ENCODE measurements around the gene BSN. TPM values are rescaled to one million over a fixed set of nuclear protein-coding genes. Genes with fewer than 3 reads are reported as not detected.

The BSN gene
- total RNA-seq, 1 experiment from 2014 or later: 0.93 TPM

- Histone ChIP-seq H3K9me3 (peaks cover 6% of the 10 kb centered on the region; the same call in 1 of the 2 replicates), H3K4me3 (ENCODE audit: low read depth, low read length) (no peak overlapping the region), H3K4me1 (no peaks in the 10 kb centered on the region), H3K27me3 (replicated peaks; ENCODE audit: control insufficient read depth, insufficient read depth, low read length) (no peaks in the 10 kb centered on the region), H3K36me3 (ENCODE audit: control insufficient read depth, insufficient read depth, low read length) (no peaks in the 10 kb centered on the region)
- ChIA-PET CTCF (no interaction called here), POLR2A (no interaction called here)
- H3K4me3 Mint-ChIP-seq (ENCODE audit: unreplicated experiment): no peak overlapping the region
- no peak for DNase-seq
- intact Hi-C loops (cut with micrococcal nuclease; ENCODE audit: unreplicated experiment): no loop called here
- peaks cover 3% of the 10 kb centered on the region for H3K27me3 Mint-ChIP-seq (ENCODE audit: insufficient read depth, unreplicated experiment)
- H3K9me3 Mint-ChIP-seq (ENCODE audit: unreplicated experiment): no peaks in the 10 kb centered on the region
- no peaks in the 10 kb centered on the region for H3K36me3 Mint-ChIP-seq (ENCODE audit: insufficient read depth, unreplicated experiment)
- H3K4me1 Mint-ChIP-seq (ENCODE audit: low read depth, unreplicated experiment): no peaks in the 10 kb centered on the region
- no TSS peak for BruUV-seq (replicated peaks)
- no peak for TF ChIP-seq CTCF (IDR thresholded peaks at IDR 0.05; ENCODE audit: insufficient read depth in 1 of 2, low read depth in 1 of 2, low read length in 1 of 2, severe bottlenecking in 1 of 2, unreplicated experiment in 1 of 2)
- H3K27ac Mint-ChIP-seq (ENCODE audit: unreplicated experiment): no peak overlapping the region
Measured at GRCh38 chr3:49629451-49629850, 75.2 kb downstream of the BSN start.

- no peaks in the 10 kb centered on the region for H3K36me3 Mint-ChIP-seq (ENCODE audit: insufficient read depth, unreplicated experiment)
- no TSS peak for BruUV-seq (replicated peaks)
Measured at GRCh38 chr3:49629866-49630265, 75.6 kb downstream of the BSN start.

GRCh38 chr3:49630784-49631183 is 76.5 kb downstream of the BSN start:
- Mint-ChIP-seq H3K27me3 (ENCODE audit: insufficient read depth, unreplicated experiment) (peaks cover 6% of the 10 kb centered on the region), H3K4me3 (ENCODE audit: unreplicated experiment) (no peak overlapping the region), H3K27ac (ENCODE audit: unreplicated experiment) (no peak overlapping the region), H3K4me1 (ENCODE audit: low read depth, unreplicated experiment) (no peaks in the 10 kb centered on the region), H3K9me3 (ENCODE audit: unreplicated experiment) (no peaks in the 10 kb centered on the region), H3K36me3 (ENCODE audit: insufficient read depth, unreplicated experiment) (no peaks in the 10 kb centered on the region)
- intact Hi-C loops (cut with micrococcal nuclease; ENCODE audit: unreplicated experiment): no loop called here
- ChIA-PET POLR2A (no interaction called here), CTCF (no interaction called here)
- Histone ChIP-seq H3K4me1 (no peaks in the 10 kb centered on the region), H3K27me3 (replicated peaks; ENCODE audit: control insufficient read depth, insufficient read depth, low read length) (no peaks in the 10 kb centered on the region), H3K9me3 (peaks cover 6% of the 10 kb centered on the region; the same call in 1 of the 2 replicates), H3K36me3 (ENCODE audit: control insufficient read depth, insufficient read depth, low read length) (no peaks in the 10 kb centered on the region), H3K4me3 (ENCODE audit: low read depth, low read length) (no peak overlapping the region)
- TF ChIP-seq CTCF (IDR thresholded peaks at IDR 0.05; ENCODE audit: insufficient read depth in 1 of 2, low read depth in 1 of 2, low read length in 1 of 2, severe bottlenecking in 1 of 2, unreplicated experiment in 1 of 2): no peak
- no TSS peak for BruUV-seq (replicated peaks)
- no peak for DNase-seq

More at GRCh38 chr3:49629866-49630265, 75.6 kb downstream of the BSN start:
- Histone ChIP-seq H3K4me1 (no peaks in the 10 kb centered on the region), H3K27me3 (replicated peaks; ENCODE audit: control insufficient read depth, insufficient read depth, low read length) (no peaks in the 10 kb centered on the region), H3K9me3 (peaks cover 6% of the 10 kb centered on the region; the same call in 1 of the 2 replicates), H3K36me3 (ENCODE audit: control insufficient read depth, insufficient read depth, low read length) (no peaks in the 10 kb centered on the region), H3K4me3 (ENCODE audit: low read depth, low read length) (no peak overlapping the region)
- intact Hi-C loops (cut with micrococcal nuclease; ENCODE audit: unreplicated experiment): no loop called here
- Mint-ChIP-seq H3K27ac (ENCODE audit: unreplicated experiment) (no peak overlapping the region), H3K9me3 (ENCODE audit: unreplicated experiment) (no peaks in the 10 kb centered on the region), H3K4me3 (ENCODE audit: unreplicated experiment) (no peak overlapping the region), H3K27me3 (ENCODE audit: insufficient read depth, unreplicated experiment) (peaks cover 4% of the 10 kb centered on the region), H3K4me1 (ENCODE audit: low read depth, unreplicated experiment) (no peaks in the 10 kb centered on the region)
- ChIA-PET POLR2A (no interaction called here), CTCF (no interaction called here)
- TF ChIP-seq CTCF (IDR thresholded peaks at IDR 0.05; ENCODE audit: insufficient read depth in 1 of 2, low read depth in 1 of 2, low read length in 1 of 2, severe bottlenecking in 1 of 2, unreplicated experiment in 1 of 2): no peak
- DNase-seq: no peak
